ENCODE measurements around the gene GPANK1. TPM values are rescaled to one million over a fixed set of nuclear protein-coding genes. Genes with fewer than 3 reads are reported as not detected.
A peak's percentile ranks its signal among the peaks of the same experiment; 100 is the strongest.

GPANK1 gene
- total RNA-seq, 1 experiment from 2014 or later, result 37.5 TPM

GRCh38 chr6:31691564-31692108, 26.8 kb upstream of the GPANK1 start:
- DNase-seq (ENCODE audit: low read depth), result no peak

GRCh38 chr6:31691078-31691463, 26.3 kb upstream of the GPANK1 start:
- DNase-seq (ENCODE audit: low read depth), result no peak

- no peak for DNase-seq (ENCODE audit: low read depth)
Measured at GRCh38 chr6:31690231-31691077, 25.7 kb upstream of the GPANK1 start.

- DNase-seq (ENCODE audit: low read depth), result no peak
Measured at GRCh38 chr6:31689249-31690110, 24.7 kb upstream of the GPANK1 start.

GRCh38 chr6:31687860-31688693, 23.3 kb upstream of the GPANK1 start:
- no peak for DNase-seq (ENCODE audit: low read depth)

- DNase-seq (ENCODE audit: low read depth), result no peak
Measured at GRCh38 chr6:31687321-31687720, 22.5 kb upstream of the GPANK1 start.

- no peak for DNase-seq (ENCODE audit: low read depth)
Measured at GRCh38 chr6:31686483-31686882, 21.7 kb upstream of the GPANK1 start.

GRCh38 chr6:31683591-31683990, 18.8 kb upstream of the GPANK1 start:
- no peak for DNase-seq (ENCODE audit: low read depth)

- DNase-seq (ENCODE audit: low read depth), result no peak
Measured at GRCh38 chr6:31681135-31681671, 16.4 kb upstream of the GPANK1 start.

GRCh38 chr6:31680226-31681134, 15.7 kb upstream of the GPANK1 start, which contains the start of gene LY6G5C:
Gene LY6G5C (minus strand): TSS chr6:31681067. CDS start chr6:31680373, 694 bp downstream.
- DNase-seq (ENCODE audit: low read depth), result peak; percentile 83

GRCh38 chr6:31677955-31678354, 13.2 kb upstream of the GPANK1 start:
- no peak for DNase-seq (ENCODE audit: low read depth)

GRCh38 chr6:31676904-31677303, 12.1 kb upstream of the GPANK1 start:
- no peak for DNase-seq (ENCODE audit: low read depth)

GRCh38 chr6:31676322-31676903, 11.6 kb upstream of the GPANK1 start:
- DNase-seq (ENCODE audit: low read depth), result no peak

GRCh38 chr6:31669676-31670075, 4.9 kb upstream of the GPANK1 start, which contains the start of gene LY6G5B:
Gene LY6G5B (plus strand): TSS chr6:31669976. CDS start chr6:31670951, 975 bp downstream.
- no peak for DNase-seq (ENCODE audit: low read depth)

- DNase-seq (ENCODE audit: low read depth), result no peak
Measured at GRCh38 chr6:31666337-31666965, 1.7 kb upstream of the GPANK1 start.

GRCh38 chr6:31665501-31666336, 922 bp upstream of the GPANK1 start, which contains the start of gene CSNK2B:
Gene CSNK2B (plus strand): TSS chr6:31666080. CDS start chr6:31666832, 752 bp downstream.
- peak; percentile 98 for DNase-seq (ENCODE audit: low read depth)

- DNase-seq (ENCODE audit: low read depth), result peak; percentile 89
Measured at GRCh38 chr6:31663961-31664789, 622 bp downstream of the GPANK1 start.

Data from HT1080 (cell line).